Stimulated activated naive B cell treated with anti-CD40 and anti-IgM and Interleukin-4, amounts not matched to agents 10 μg/mL and 1 μg/mL and 100 μg/mL, for 72 hours (primary cell): ENCODE data around the gene CAMK1.
A peak's percentile ranks its signal among the peaks of the same experiment; 100 is the strongest.

Source experiments
- ATAC-seq, 2 donors: fragments of 150-1000 bp; cut with Tn5 transposase; replicated peaks; 2 replicates each; pipeline ENCODE4 v1.10.0; 2021; ENCODE audit warnings: moderate library complexity in 1 of 2
- DNase-seq: peaks from one replicate; pipeline ENCODE4 v3.0.0; 2021
- H3K27ac Mint-ChIP-seq: one replicate; pipeline ENCODE4 v1.8.0; 2022; ENCODE audit warnings: mild to moderate bottlenecking, mixed read lengths
- H3K27me3 Mint-ChIP-seq, 2 donors: one replicate each; pipeline ENCODE4 v1.8.0; 2022; ENCODE audit warnings: mixed read lengths in 2 of 2
- H3K36me3 Mint-ChIP-seq, 2 donors: one replicate each; pipeline ENCODE4 v1.8.0; 2022; ENCODE audit warnings: mixed read lengths in 2 of 2, mild to moderate bottlenecking in 1 of 2
- H3K4me1 Mint-ChIP-seq, 2 donors: one replicate each; pipeline ENCODE4 v1.8.0; 2022; ENCODE audit warnings: mixed read lengths in 2 of 2, mild to moderate bottlenecking in 1 of 2
- H3K4me3 Mint-ChIP-seq, 2 donors: one replicate each; pipeline ENCODE4 v1.8.0; 2022; ENCODE audit warnings: mild to moderate bottlenecking in 2 of 2, mixed read lengths in 2 of 2, moderate library complexity in 1 of 2
- H3K9me3 Mint-ChIP-seq, 2 donors: one replicate each; pipeline ENCODE4 v1.8.0; 2022; ENCODE audit warnings: mixed read lengths in 2 of 2, mild to moderate bottlenecking in 1 of 2

The CAMK1 gene

GRCh38 chr3:9786209-9786739, 16.5 kb upstream of the CAMK1 start:
- H3K27me3 Mint-ChIP-seq, result no peaks in the 10 kb centered on the region
- peaks cover 30 to 60% of the 10 kb centered on the region in 2 donors for H3K4me1 Mint-ChIP-seq

GRCh38 chr3:9785602-9786001, 15.9 kb upstream of the CAMK1 start:
- Mint-ChIP-seq H3K4me3 (no peak overlapping the region), H3K27ac (peak overlapping the region; percentile 47), H3K36me3 (peaks cover 59 to 68% of the 10 kb centered on the region in 2 donors), H3K4me1 (peaks cover 29 to 60% of the 10 kb centered on the region in 2 donors), H3K27me3 (no peaks in the 10 kb centered on the region), H3K9me3 (no peaks in the 10 kb centered on the region)
- DNase-seq, result no peak
- ATAC-seq, result no peak

More at GRCh38 chr3:9786209-9786739, 16.5 kb upstream of the CAMK1 start:
- Mint-ChIP-seq H3K27ac (peak overlapping the region; percentile 47), H3K36me3 (peaks cover 60 to 70% of the 10 kb centered on the region in 2 donors), H3K4me3 (no peak overlapping the region), H3K9me3 (no peaks in the 10 kb centered on the region)
- ATAC-seq, result no peak
- no peak for DNase-seq

- Mint-ChIP-seq H3K4me1 (peaks cover 31 to 60% of the 10 kb centered on the region in 2 donors), H3K27ac (no peak overlapping the region), H3K36me3 (peaks cover 59 to 67% of the 10 kb centered on the region in 2 donors), H3K4me3 (no peak overlapping the region), H3K27me3 (no peaks in the 10 kb centered on the region), H3K9me3 (no peaks in the 10 kb centered on the region)
- ATAC-seq (no peak), DNase-seq (no peak)
Measured at GRCh38 chr3:9784965-9785364, 15.2 kb upstream of the CAMK1 start.

- H3K4me3 Mint-ChIP-seq, result no peak overlapping the region
- H3K4me1 Mint-ChIP-seq, result peaks cover 41 to 60% of the 10 kb centered on the region in 2 donors
- H3K27ac Mint-ChIP-seq, result no peak overlapping the region
- DNase-seq (no peak), ATAC-seq (no peak)
- no peaks in the 10 kb centered on the region for H3K9me3 Mint-ChIP-seq
- peaks cover 53 to 60% of the 10 kb centered on the region in 2 donors for H3K36me3 Mint-ChIP-seq
- H3K27me3 Mint-ChIP-seq, result no peaks in the 10 kb centered on the region
Measured at GRCh38 chr3:9783954-9784353, 14.2 kb upstream of the CAMK1 start.

GRCh38 chr3:9782770-9783169, 13.0 kb upstream of the CAMK1 start:
- H3K4me1 Mint-ChIP-seq, result peaks cover 50 to 68% of the 10 kb centered on the region in 2 donors
- peaks cover 53 to 58% of the 10 kb centered on the region in 2 donors for H3K36me3 Mint-ChIP-seq
- H3K9me3 Mint-ChIP-seq, result no peaks in the 10 kb centered on the region
- ATAC-seq (no peak), DNase-seq (no peak)
- no peaks in the 10 kb centered on the region for H3K27me3 Mint-ChIP-seq
- peak overlapping the region; percentile 98 for H3K27ac Mint-ChIP-seq
- peak overlapping the region in 1 of 2 donors; percentile 55 for H3K4me3 Mint-ChIP-seq

GRCh38 chr3:9781978-9782603, 12.3 kb upstream of the CAMK1 start:
- no peak for DNase-seq
- Mint-ChIP-seq H3K36me3 (peaks cover 46 to 52% of the 10 kb centered on the region in 2 donors), H3K27me3 (no peaks in the 10 kb centered on the region), H3K9me3 (no peaks in the 10 kb centered on the region), H3K27ac (peak overlapping the region; percentile 98), H3K4me3 (peak overlapping the region; percentile 55), H3K4me1 (peaks cover 53 to 68% of the 10 kb centered on the region in 2 donors)
- ATAC-seq, result no peak

GRCh38 chr3:9781551-9781950, 11.8 kb upstream of the CAMK1 start:
- ATAC-seq (no peak), DNase-seq (no peak)
- peak overlapping the region; percentile 98 for H3K27ac Mint-ChIP-seq
- H3K4me1 Mint-ChIP-seq, result peaks cover 57 to 72% of the 10 kb centered on the region in 2 donors
- H3K27me3 Mint-ChIP-seq, result no peaks in the 10 kb centered on the region
- peak overlapping the region in 1 of 2 donors; percentile 16 for H3K4me3 Mint-ChIP-seq
- no peaks in the 10 kb centered on the region for H3K9me3 Mint-ChIP-seq
- peaks cover 42 to 46% of the 10 kb centered on the region in 2 donors for H3K36me3 Mint-ChIP-seq

GRCh38 chr3:9780910-9781309, 11.2 kb upstream of the CAMK1 start:
- peaks cover 36 to 40% of the 10 kb centered on the region in 2 donors for H3K36me3 Mint-ChIP-seq
- DNase-seq, result no peak
- H3K4me3 Mint-ChIP-seq, result peak overlapping the region; percentile 75 to 78
- peak overlapping the region; percentile 98 for H3K27ac Mint-ChIP-seq
- H3K27me3 Mint-ChIP-seq, result no peaks in the 10 kb centered on the region
- no peak for ATAC-seq
- peaks cover 59 to 72% of the 10 kb centered on the region in 2 donors for H3K4me1 Mint-ChIP-seq
- no peaks in the 10 kb centered on the region for H3K9me3 Mint-ChIP-seq

GRCh38 chr3:9780458-9780812, 10.7 kb upstream of the CAMK1 start:
- Mint-ChIP-seq H3K4me3 (peak overlapping the region; percentile 75 to 78), H3K36me3 (peaks cover 33 to 35% of the 10 kb centered on the region in 2 donors), H3K4me1 (peaks cover 59 to 74% of the 10 kb centered on the region in 2 donors), H3K27ac (peak overlapping the region; percentile 98), H3K27me3 (no peaks in the 10 kb centered on the region), H3K9me3 (no peaks in the 10 kb centered on the region)
- DNase-seq (no peak), ATAC-seq (peak in 1 of 2 donors; percentile 3)

GRCh38 chr3:9779721-9780457, 10.1 kb upstream of the CAMK1 start:
- DNase-seq (peak; percentile 81), ATAC-seq (peak; percentile 82 to 84)
- no peaks in the 10 kb centered on the region for H3K27me3 Mint-ChIP-seq
- peaks cover 27 to 30% of the 10 kb centered on the region in 2 donors for H3K36me3 Mint-ChIP-seq
- H3K9me3 Mint-ChIP-seq, result no peaks in the 10 kb centered on the region
- H3K27ac Mint-ChIP-seq, result peak overlapping the region; percentile 98
- peaks cover 61 to 74% of the 10 kb centered on the region in 2 donors for H3K4me1 Mint-ChIP-seq
- H3K4me3 Mint-ChIP-seq, result peak overlapping the region; percentile 75 to 78

- DNase-seq (no peak), ATAC-seq (peak; percentile 0 to 7)
- H3K4me1 Mint-ChIP-seq, result peaks cover 61 to 74% of the 10 kb centered on the region in 2 donors
- peak overlapping the region; percentile 98 for H3K27ac Mint-ChIP-seq
- H3K27me3 Mint-ChIP-seq, result no peaks in the 10 kb centered on the region
- peaks cover 25 to 28% of the 10 kb centered on the region in 2 donors for H3K36me3 Mint-ChIP-seq
- peak overlapping the region; percentile 63 to 78 for H3K4me3 Mint-ChIP-seq
- H3K9me3 Mint-ChIP-seq, result no peaks in the 10 kb centered on the region
Measured at GRCh38 chr3:9779075-9779593, 9.4 kb upstream of the CAMK1 start.

GRCh38 chr3:9778143-9779074, 8.7 kb upstream of the CAMK1 start:
- H3K27ac Mint-ChIP-seq, result peak overlapping the region; percentile 98
- DNase-seq (peak; percentile 48), ATAC-seq (peak; percentile 52 to 59)
- H3K27me3 Mint-ChIP-seq, result no peaks in the 10 kb centered on the region
- H3K4me1 Mint-ChIP-seq, result peaks cover 63 to 74% of the 10 kb centered on the region in 2 donors
- peaks cover 25% of the 10 kb centered on the region in 2 donors for H3K36me3 Mint-ChIP-seq
- peak overlapping the region; percentile 60 to 63 for H3K4me3 Mint-ChIP-seq
- H3K9me3 Mint-ChIP-seq, result no peaks in the 10 kb centered on the region

- peak overlapping the region; percentile 98 for H3K27ac Mint-ChIP-seq
- no peaks in the 10 kb centered on the region for H3K9me3 Mint-ChIP-seq
- DNase-seq (no peak), ATAC-seq (no peak)
- peaks cover 19 to 20% of the 10 kb centered on the region in 2 donors for H3K36me3 Mint-ChIP-seq
- no peaks in the 10 kb centered on the region for H3K27me3 Mint-ChIP-seq
- peaks cover 61 to 69% of the 10 kb centered on the region in 2 donors for H3K4me1 Mint-ChIP-seq
- H3K4me3 Mint-ChIP-seq, result peak overlapping the region in 1 of 2 donors; percentile 35
Measured at GRCh38 chr3:9777694-9778021, 7.9 kb upstream of the CAMK1 start.
